HAP-1 (cell line): Measurements from ENCODE around the gene ZP4.

Experiments used
- DNase-seq, 2 experiments: peaks; one replicate each; pipeline ENCODE4 v3.0.0-alpha.2; 2016 to 2020; ENCODE audit warnings: low spot score in 2 of 2
- H3K27me3 ChIP-seq: fragments of 250-450 bp; sonication (Bioruptor Pico); 2 replicates; pipeline ENCODE4 v1.5.1; 2020; ENCODE audit warnings: low read depth, mild to moderate bottlenecking, moderate library complexity
- H3K36me3 ChIP-seq: fragments of 250-450 bp; sonication (Bioruptor Pico); replicated peaks from 2 replicates; pipeline ENCODE4 v1.5.1; 2020; ENCODE audit warnings: mild to moderate bottlenecking
- H3K4me1 ChIP-seq: fragments of 250-450 bp; sonication (Bioruptor Pico); 2 replicates; pipeline ENCODE4 v1.5.1; 2020; ENCODE audit warnings: mild to moderate bottlenecking
- H3K4me3 ChIP-seq: fragments of 250-450 bp; sonication (Bioruptor Pico); 2 replicates; pipeline ENCODE4 v1.5.1; 2020; ENCODE audit warnings: mild to moderate bottlenecking, moderate library complexity
- H3K9me3 ChIP-seq: fragments of 250-450 bp; sonication (Bioruptor Pico); 2 replicates; pipeline ENCODE4 v1.5.1; 2020; ENCODE audit warnings: mild to moderate bottlenecking, moderate library complexity
- in situ Hi-C: fragments of 300-500 bp; cut with MboI; formaldehyde crosslinking; loops from 3 replicates; pipeline ENCODE4 v1.14.3; 2020; ENCODE audit warnings: low sequenced_read_pairs, inconsistent platforms, mixed read lengths

The ZP4 gene

DNA sequence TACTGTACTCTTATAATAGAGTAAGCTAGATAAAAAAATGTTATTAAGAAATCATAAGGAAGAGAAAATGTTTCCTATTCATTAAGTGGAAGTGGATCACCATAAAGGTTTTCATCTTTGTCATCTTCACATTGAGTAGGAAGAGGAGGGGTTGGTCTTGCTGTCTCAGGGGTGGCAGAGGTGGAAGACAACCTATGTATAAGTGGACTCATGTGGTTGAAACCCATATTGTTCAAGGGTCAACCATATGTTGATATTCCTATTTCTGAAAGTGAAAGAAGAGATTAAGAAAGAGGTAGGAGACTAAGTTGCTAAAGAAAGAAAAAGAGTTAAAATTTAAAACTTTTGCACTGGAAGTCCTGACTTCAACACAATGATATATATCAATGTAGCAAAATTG is 4.9 kb upstream of the ZP4 start:
- H3K4me1 ChIP-seq: 0 out of 2 replicates have a peak, but pooled peaks cover 2% of the 10 kb centered on the region
- H3K27me3 ChIP-seq: no peaks in the 10 kb centered on the region
- no peak overlapping the region for H3K4me3 ChIP-seq
- in situ Hi-C loops: no loop called here
- H3K9me3 ChIP-seq: no peaks in the 10 kb centered on the region
- no peaks in the 10 kb centered on the region for H3K36me3 ChIP-seq
- DNase-seq: no peak

DNA sequence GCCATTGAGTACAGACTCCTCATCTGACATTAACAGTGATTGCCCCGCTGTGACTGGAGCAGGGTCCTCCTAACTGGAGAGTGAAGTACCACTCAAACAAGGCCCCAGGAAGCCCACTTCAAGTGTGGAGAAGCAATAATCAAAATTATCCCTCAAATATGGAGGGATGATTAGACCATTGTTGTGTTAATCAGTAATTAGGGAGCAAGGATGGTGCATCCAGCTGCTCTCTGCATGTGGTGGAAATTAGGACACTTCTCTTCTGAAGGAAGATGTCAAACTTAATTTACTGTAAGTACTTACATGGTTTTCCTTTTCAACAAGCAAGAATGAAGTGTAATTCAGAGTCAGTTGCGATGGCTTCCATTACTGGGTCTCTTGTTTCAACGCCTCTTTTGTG is 3.4 kb upstream of the ZP4 start:
- no peak for DNase-seq
- in situ Hi-C loops: no loop called here
- H3K27me3 ChIP-seq: no peaks in the 10 kb centered on the region
- 0 out of 2 replicates have a peak, but pooled peaks cover 2% of the 10 kb centered on the region for H3K4me1 ChIP-seq
- no peaks in the 10 kb centered on the region for H3K9me3 ChIP-seq
- H3K36me3 ChIP-seq: no peaks in the 10 kb centered on the region
- H3K4me3 ChIP-seq: no peak overlapping the region

DNA sequence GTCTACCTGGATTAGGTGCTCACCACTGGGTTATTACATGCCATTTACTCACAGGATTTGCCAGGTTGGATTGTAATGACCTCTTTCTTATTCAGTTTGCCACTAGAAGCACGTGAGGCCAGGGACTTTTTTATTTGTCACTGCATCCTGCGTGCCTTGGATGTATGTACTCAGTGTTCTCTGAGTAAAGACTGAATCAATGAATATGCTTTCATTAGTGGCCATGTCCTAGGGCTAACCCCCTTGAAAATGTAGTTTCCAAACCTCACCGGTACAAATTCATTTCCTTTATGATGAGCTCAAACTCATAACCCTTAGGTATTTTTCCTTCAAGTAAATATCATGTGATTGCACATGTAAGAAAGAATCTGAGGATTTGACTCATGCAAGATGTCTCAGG is 1.3 kb upstream of the ZP4 start:
- no peak overlapping the region for H3K4me3 ChIP-seq
- H3K9me3 ChIP-seq: peaks cover under 1% of the 10 kb centered on the region; the same call in 1 of the 2 replicates
- no peaks in the 10 kb centered on the region for H3K36me3 ChIP-seq
- no peaks in the 10 kb centered on the region for H3K27me3 ChIP-seq
- 0 out of 2 replicates have a peak, but pooled peaks cover 2% of the 10 kb centered on the region for H3K4me1 ChIP-seq
- in situ Hi-C loops: no loop called here
- DNase-seq: no peak

DNA sequence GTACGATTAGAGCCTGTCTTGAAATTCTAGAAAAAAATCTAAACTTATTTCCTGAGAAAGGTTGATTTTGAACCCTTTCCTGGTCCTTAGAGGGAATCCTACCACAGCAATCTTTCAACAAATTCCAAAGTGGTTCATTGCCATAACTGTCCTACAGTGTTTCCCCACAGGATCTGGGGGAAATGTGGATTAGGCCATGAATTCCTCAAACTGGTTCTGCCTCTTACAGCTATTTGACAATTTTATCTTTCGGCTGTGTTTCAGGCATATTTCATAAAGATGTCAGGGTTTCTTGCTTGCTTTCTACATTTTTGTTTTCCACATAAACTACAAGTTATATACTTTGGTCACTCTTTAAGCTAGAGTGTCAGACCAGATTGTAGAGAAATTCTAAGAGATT is 544 bp upstream of the ZP4 start:
- H3K9me3 ChIP-seq: peaks cover 2% of the 10 kb centered on the region; the same call in 1 of the 2 replicates
- 0 out of 2 replicates have a peak, but pooled peaks cover 2% of the 10 kb centered on the region for H3K4me1 ChIP-seq
- DNase-seq: no peak
- H3K27me3 ChIP-seq: no peaks in the 10 kb centered on the region
- no peaks in the 10 kb centered on the region for H3K36me3 ChIP-seq
- no peak overlapping the region for H3K4me3 ChIP-seq
- in situ Hi-C loops: no loop called here

DNA sequence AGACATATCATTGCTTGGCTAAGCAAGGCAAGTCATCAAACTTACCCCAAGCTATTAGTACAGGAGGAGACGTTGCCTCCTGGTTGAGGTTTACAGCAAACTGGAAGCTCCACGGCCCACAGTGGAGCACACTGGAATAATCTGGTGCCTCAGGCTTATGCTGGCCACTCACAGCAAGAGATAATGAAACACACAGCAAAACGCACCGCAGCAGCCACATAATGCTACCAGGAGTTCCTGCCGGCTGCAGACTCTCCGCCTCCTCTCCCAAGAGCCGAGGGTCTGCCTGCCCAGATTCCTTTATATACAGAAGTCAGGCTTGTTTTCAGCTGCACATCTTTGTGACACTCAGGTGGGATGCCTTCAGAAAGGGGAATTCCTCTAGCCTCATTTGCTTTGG is 306 bp downstream of the ZP4 start:
- no peaks in the 10 kb centered on the region for H3K36me3 ChIP-seq
- no peak for DNase-seq
- no peaks in the 10 kb centered on the region for H3K27me3 ChIP-seq
- in situ Hi-C loops: no loop called here
- 0 out of 2 replicates have a peak, but pooled peaks cover 2% of the 10 kb centered on the region for H3K4me1 ChIP-seq
- peaks cover 2% of the 10 kb centered on the region; the same call in 1 of the 2 replicates for H3K9me3 ChIP-seq
- no peak overlapping the region for H3K4me3 ChIP-seq

DNA sequence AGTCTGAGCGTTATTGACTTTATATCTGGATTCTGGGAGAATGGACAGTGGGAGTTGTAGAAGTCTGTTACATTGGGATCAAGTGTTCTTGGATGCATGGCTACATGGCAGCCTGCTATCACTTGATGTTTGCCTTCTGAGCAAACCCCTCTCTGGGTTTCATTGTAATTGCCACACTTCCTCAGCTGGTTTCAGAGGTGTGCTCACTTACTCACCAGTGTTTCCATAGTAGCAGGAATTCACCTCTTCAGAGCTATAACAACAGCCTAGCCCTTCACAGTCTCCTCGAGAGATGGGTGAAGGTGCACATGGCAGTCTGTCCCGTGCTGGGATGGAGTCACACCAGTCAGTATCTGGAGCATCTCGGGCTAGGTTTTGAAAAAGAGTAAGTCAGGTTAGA is 2.6 kb downstream of the ZP4 start:
- no peak for DNase-seq
- H3K9me3 ChIP-seq: peaks cover 2% of the 10 kb centered on the region; the same call in 1 of the 2 replicates
- no peak overlapping the region for H3K4me3 ChIP-seq
- H3K36me3 ChIP-seq: no peaks in the 10 kb centered on the region
- no peaks in the 10 kb centered on the region for H3K27me3 ChIP-seq
- H3K4me1 ChIP-seq: no peaks in the 10 kb centered on the region
- in situ Hi-C loops: no loop called here

DNA sequence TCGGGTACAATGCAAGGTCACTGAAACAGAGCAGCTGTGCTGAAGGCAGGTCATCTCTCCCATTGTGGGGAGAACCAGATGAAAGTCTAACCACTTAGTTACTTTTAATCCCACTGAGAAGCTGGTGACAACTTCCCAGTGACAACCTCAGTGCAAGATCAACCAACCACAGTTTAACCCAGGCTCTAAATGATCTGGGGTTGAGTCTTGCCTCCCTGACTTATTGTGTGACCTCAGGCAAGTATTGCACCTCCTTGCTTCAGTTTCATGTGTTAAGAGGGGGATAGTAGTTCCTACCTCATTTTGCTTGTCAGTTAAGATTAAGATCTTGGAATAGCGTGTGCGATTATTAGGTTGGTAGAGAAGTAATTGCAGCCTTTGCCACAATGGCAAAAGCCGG is 3.2 kb downstream of the ZP4 start:
- no peak overlapping the region for H3K4me3 ChIP-seq
- in situ Hi-C loops: no loop called here
- H3K4me1 ChIP-seq: no peaks in the 10 kb centered on the region
- no peak for DNase-seq
- no peaks in the 10 kb centered on the region for H3K27me3 ChIP-seq
- no peaks in the 10 kb centered on the region for H3K36me3 ChIP-seq
- peaks cover 2% of the 10 kb centered on the region; the same call in 1 of the 2 replicates for H3K9me3 ChIP-seq

DNA sequence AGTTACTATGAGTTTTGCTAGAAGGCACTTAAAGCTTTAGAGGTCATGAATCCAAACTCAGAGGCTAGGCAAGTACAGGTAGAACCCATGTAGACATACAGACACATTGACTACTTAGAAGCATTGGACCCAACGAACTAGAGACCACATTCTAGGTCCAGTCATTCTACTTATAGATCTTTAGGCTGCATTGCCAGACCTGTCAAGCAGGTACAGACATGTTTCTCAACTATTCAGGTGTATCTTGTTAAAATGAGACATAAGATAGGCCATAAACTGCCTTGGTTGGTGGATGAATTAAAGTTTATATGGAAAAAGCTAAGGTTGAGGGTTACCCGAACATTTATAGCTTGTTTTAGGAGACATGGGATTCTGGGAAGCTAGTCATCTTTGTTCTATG is 6.5 kb downstream of the ZP4 start:
- Histone ChIP-seq H3K4me3 (no peak overlapping the region), H3K9me3 (peaks cover 2% of the 10 kb centered on the region; the same call in 1 of the 2 replicates), H3K27me3 (no peaks in the 10 kb centered on the region), H3K36me3 (no peaks in the 10 kb centered on the region), H3K4me1 (no peaks in the 10 kb centered on the region)
- DNase-seq: no peak
- in situ Hi-C loops: no loop called here

DNA sequence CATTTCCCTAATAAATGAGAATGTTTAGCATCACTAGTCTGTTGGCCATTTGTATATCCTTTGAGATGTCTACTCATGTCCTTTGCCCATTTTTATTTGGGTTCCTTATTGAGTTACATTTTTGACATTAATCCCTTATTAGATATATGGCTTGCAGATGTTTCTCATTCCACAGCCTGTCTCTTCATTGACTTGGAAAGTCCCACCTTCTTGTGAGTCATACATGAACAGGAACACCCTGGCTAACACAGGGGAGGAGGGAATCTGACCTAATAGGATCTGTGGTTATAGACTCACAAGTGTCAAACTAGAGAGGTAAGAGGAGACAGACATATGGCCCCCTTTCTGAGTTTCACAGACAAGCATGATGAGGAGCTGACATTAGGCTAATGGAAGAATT is 11.5 kb downstream of the ZP4 start:
- Histone ChIP-seq H3K9me3 (no peaks in the 10 kb centered on the region), H3K27me3 (no peaks in the 10 kb centered on the region), H3K4me3 (no peak overlapping the region), H3K36me3 (no peaks in the 10 kb centered on the region), H3K4me1 (peaks cover 3% of the 10 kb centered on the region; the same call in 1 of the 2 replicates)
- DNase-seq: no peak
- in situ Hi-C loops: no loop called here

DNA sequence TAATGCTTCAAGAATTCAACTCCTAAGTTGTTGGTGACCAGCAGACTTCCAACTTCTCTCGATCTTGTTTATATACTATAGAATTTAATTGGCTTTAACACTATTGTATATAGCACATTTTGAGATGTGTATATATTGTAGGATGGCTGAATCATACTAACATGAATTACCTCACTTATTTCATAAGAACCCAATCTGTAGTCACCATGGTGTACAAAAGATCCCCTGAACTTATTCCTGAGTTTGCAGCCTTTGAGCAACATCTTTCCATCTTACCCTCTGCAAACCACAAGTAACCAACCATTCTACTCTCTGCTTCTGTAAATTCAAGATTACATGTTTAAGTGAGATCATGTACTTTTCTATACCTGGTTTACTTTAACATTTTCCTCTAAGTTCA is 12.3 kb downstream of the ZP4 start:
- DNase-seq: no peak
- Histone ChIP-seq H3K27me3 (no peaks in the 10 kb centered on the region), H3K9me3 (no peaks in the 10 kb centered on the region), H3K4me1 (peaks cover 8% of the 10 kb centered on the region), H3K36me3 (no peaks in the 10 kb centered on the region), H3K4me3 (no peak overlapping the region)
- in situ Hi-C loops: no loop called here

DNA sequence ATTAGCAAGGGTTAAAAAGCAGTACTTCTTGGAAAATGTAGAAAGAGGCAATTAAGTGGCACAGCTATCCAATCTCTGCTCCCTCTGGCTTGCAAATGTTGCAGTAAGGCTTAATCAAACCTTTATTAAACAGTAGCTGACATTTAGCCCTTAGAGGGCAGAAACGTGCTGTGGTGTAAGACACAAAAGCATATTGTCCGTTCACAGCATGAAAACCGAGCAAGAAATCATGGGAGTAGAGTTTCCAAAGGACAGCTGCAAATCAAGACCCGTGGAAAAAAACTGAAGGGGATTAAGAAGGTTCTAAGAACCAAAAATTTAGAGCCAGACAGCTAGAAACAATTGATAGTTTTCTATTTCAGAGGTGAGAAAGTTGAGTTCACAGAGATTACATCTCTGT is 13.1 kb downstream of the ZP4 start:
- no peaks in the 10 kb centered on the region for H3K9me3 ChIP-seq
- in situ Hi-C loops: no loop called here
- DNase-seq: peak; percentile 22 to 63
- H3K4me3 ChIP-seq: no peak overlapping the region
- H3K4me1 ChIP-seq: peaks cover 11% of the 10 kb centered on the region
- H3K27me3 ChIP-seq: no peaks in the 10 kb centered on the region
- H3K36me3 ChIP-seq: no peaks in the 10 kb centered on the region

DNA sequence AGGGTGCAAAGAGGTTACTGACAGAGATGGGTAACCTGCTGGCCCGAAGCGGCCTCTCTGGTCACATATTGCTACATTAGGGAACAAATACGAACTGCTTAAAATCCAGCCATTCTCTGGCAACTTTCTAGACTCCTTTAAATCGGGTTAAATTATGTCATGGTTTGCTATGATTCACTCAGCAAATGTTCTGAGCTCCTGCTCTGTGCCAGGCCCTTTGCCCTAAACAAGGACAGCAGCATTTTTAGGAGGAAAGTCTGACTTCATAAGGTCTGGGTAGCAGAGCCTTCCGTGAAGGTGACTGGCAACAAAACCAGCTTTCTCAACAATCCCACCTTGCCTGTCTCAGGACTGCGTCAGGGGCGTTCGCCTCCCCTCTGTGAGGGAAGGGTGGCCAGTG is 15.4 kb downstream of the ZP4 start:
- Histone ChIP-seq H3K4me1 (peaks cover 11% of the 10 kb centered on the region), H3K27me3 (no peaks in the 10 kb centered on the region), H3K36me3 (no peaks in the 10 kb centered on the region), H3K9me3 (no peaks in the 10 kb centered on the region), H3K4me3 (no peak overlapping the region)
- in situ Hi-C loops: no loop called here
- DNase-seq: no peak

DNA sequence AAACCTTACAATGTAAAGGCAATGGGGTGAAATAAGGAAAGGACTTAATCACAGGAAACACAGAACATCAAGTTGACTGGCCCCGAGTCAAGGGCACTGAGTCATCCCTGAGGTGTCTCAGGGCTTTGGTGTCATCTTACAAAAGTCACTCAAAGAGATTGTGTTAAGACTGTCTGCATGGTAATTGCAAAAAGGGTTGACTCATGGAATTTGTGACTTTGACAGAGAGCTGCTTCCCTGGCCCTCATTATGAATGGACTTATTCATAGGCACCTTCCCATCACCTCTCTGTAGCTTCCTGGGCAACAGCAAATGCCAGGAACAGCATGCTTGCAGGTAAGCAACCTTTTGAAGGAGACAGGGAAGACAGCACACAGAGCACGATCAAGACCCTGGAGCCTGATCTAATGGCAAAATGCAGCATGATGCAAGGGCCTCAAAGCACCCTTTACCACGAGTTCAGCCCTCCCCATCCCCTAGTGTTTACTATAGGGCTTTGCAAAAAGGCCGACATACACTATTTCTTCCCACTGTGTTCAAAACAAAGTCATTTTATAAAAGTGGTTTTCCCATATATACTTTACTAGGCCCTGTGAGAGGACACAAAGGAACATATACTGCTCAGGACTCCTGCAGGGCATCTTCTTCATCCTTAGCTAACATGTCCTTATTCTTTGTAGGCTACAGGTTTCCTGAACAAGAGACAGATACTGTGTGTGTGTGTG is 17.1 kb downstream of the ZP4 start:
- no peaks in the 10 kb centered on the region; the same call in 1 of the 2 replicates for H3K9me3 ChIP-seq
- no peak overlapping the region for H3K4me3 ChIP-seq
- in situ Hi-C loops: no loop called here
- peak; percentile 35 to 36 for DNase-seq
- no peaks in the 10 kb centered on the region for H3K36me3 ChIP-seq
- no peaks in the 10 kb centered on the region for H3K27me3 ChIP-seq
- H3K4me1 ChIP-seq: peaks cover 11% of the 10 kb centered on the region

DNA sequence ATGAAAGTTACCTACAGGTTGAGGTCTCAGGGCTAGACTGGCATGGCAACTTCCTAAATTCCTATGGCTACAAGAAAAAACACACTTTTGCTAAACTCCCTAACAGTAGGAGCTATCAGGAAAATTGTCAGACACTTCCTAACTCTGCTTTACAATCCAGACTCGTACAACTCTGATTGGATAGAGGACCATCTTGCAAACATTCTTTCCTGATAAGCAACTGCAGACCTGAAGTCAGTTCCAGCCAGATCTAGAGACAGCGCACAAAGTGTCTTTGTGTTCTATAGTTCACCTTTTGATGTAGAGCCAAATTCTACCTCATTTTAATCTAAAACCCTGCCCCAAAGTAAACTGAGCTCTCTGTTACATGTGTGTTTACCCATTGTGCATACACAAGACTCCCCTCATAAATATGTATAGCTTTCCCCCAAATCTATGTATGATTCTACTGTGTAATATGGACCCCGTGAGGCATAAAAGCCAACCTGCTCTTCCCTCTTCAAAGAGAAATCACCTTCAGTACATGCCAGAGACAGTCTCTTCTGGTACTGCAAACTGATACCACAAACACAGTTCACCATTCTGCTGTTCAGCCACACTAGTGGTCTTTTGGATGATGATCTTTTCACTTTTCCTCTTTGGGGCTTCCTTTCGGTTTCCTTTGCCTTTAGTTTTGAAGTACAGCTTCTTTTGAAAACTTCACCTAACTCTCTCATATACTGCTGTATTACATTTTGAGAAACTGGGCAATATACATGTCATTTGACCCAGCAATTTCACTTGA is 21.7 kb downstream of the ZP4 start:
- H3K27me3 ChIP-seq: no peaks in the 10 kb centered on the region
- H3K4me3 ChIP-seq: no peak overlapping the region
- no peaks in the 10 kb centered on the region for H3K36me3 ChIP-seq
- peaks cover 32% of the 10 kb centered on the region for H3K4me1 ChIP-seq
- in situ Hi-C loops: no loop called here
- no peaks in the 10 kb centered on the region; the same call in none of the 2 replicates for H3K9me3 ChIP-seq
- DNase-seq: no peak
